NCI-H82 treated with DMSO at 0.1 percent for 48 hours (cell line): ENCODE measurements around the gene LTA.

Source experiments
- DNase-seq: peaks from one replicate; lab custom pipeline; 2025; ENCODE audit not compliant: unreplicated experiment; lab: John Stamatoyannopoulos, UW

LTA gene

GRCh38 chr6:31621991-31622390 is 49.9 kb downstream of the LTA start:
- no peak for DNase-seq

GRCh38 chr6:31622684-31623091 is 50.6 kb downstream of the LTA start:
- DNase-seq = no peak
